22Rv1 (cell line): Measurements from ENCODE around the gene GEMIN7.

Experiments
- CTCF ChIP-seq: fragments of 450-650 bp; IDR thresholded peaks from 2 replicates; pipeline ENCODE4 v1.5.1; 2017; ENCODE audit warnings: mild to moderate bottlenecking
- ZFX ChIP-seq: fragments of 450-650 bp; IDR thresholded peaks from 2 replicates; pipeline ENCODE4 v1.6.1; 2017; ENCODE audit warnings: antibody characterized with exemption, borderline replicate concordance

DNA sequence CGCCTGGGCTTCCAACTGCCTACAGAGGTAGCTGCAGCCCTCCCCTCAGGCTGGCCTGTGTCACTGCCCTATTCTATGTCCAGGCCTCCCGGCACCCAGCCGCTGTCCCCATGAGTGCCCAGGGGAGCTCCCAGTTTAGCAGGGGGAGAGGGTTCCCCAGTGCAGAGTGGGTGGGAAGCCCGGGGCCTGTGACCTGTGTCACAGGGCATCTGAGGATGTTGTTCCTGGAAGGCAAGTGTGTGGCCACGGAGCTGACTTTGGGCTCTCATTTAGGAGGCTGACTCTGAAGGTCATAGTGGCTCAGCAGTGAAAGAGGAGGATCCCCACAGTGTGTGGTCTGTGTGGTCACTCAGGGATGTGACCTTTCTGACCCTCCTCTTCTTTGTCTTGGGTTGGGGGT lies 39.0 kb downstream of the GEMIN7 start:
- TF ChIP-seq CTCF (no peak), ZFX (no peak)
